Liver (tissue), 9 donors: Measurements from ENCODE around the gene C3. TPM values are rescaled to one million over a fixed set of nuclear protein-coding genes. Genes with fewer than 3 reads are reported as not detected.
A peak's percentile ranks its signal among the peaks of the same experiment; 100 is the strongest.

Experiments used
- DNase-seq: peaks from one replicate; pipeline ENCODE4 v3.0.0-alpha.2; 2017; ENCODE audit warnings: low spot score
- H3K27ac ChIP-seq, 2 donors: one replicate each; pipeline ENCODE4 v1.7.0; 2013; ENCODE audit warnings: inconsistent platforms in 2 of 2, low read length in 2 of 2, control low read depth in 1 of 2, low read depth in 1 of 2, mild to moderate bottlenecking in 1 of 2
- H3K27me3 ChIP-seq, 4 donors: one replicate each; pipeline versions ENCODE4 v1.6.1 to v1.7.0; 2013; ENCODE audit warnings: low read length in 3 of 4, inconsistent platforms in 1 of 4, mild to moderate bottlenecking in 1 of 4, moderate library complexity in 1 of 4; ENCODE audit not compliant: control insufficient read depth in 4 of 4, insufficient read depth in 4 of 4
- H3K36me3 ChIP-seq, 4 donors: one replicate each; pipeline versions ENCODE4 v1.6.1 to v1.7.0; 2013; ENCODE audit warnings: low read length in 3 of 4, mild to moderate bottlenecking in 3 of 4, low read depth in 1 of 4, moderate library complexity in 1 of 4; ENCODE audit not compliant: control insufficient read depth in 4 of 4, insufficient read depth in 3 of 4
- H3K4me1 ChIP-seq, 4 donors: one replicate each; pipeline versions ENCODE4 v1.6.1 to v1.7.0; 2013; ENCODE audit warnings: low read length in 3 of 4, mild to moderate bottlenecking in 3 of 4, moderate library complexity in 1 of 4; ENCODE audit not compliant: control insufficient read depth in 4 of 4, insufficient read depth in 4 of 4
- H3K4me3 ChIP-seq, 3 donors: one replicate each; pipeline versions ENCODE4 v1.6.1 to v1.7.0; 2013; ENCODE audit warnings: low read length in 3 of 3, control low read depth in 1 of 3, low read depth in 1 of 3, mild to moderate bottlenecking in 1 of 3
- H3K9ac ChIP-seq, 2 donors: one replicate each; pipeline ENCODE4 v1.7.0; 2013; ENCODE audit warnings: low read length in 2 of 2, mild to moderate bottlenecking in 2 of 2, moderate library complexity in 2 of 2, control low read depth in 1 of 2, low read depth in 1 of 2
- H3K9me3 ChIP-seq, 4 donors: one replicate each; pipeline versions ENCODE4 v1.6.1 to v1.7.0; 2013; ENCODE audit warnings: low read length in 3 of 4; ENCODE audit not compliant: control insufficient read depth in 4 of 4
- CTCF ChIP-seq: fragments of 150-350 bp; IDR thresholded peaks from 2 replicates; pipeline ENCODE4 v1.5.1; 2017; ENCODE audit warnings: improper control_type of control experiment, low read depth, low read length; ENCODE audit not compliant: missing input control
- EGR1 ChIP-seq, 2 donors: IDR thresholded peaks; 2 replicates each; pipeline ENCODE4 v1.6.1; 2016 to 2018; ENCODE audit warnings: antibody characterized with exemption in 2 of 2, low read depth in 2 of 2
- FOXA1 ChIP-seq: IDR thresholded peaks from 2 replicates; pipeline ENCODE4 v1.6.1; 2016; ENCODE audit warnings: antibody characterized with exemption
- FOXA2 ChIP-seq: IDR thresholded peaks from 2 replicates; pipeline ENCODE4 v1.6.1; 2016; ENCODE audit warnings: antibody characterized with exemption
- GABPA ChIP-seq, 2 donors: IDR thresholded peaks in 1 of 2; conservative IDR thresholded peaks in 1 of 2; 2 replicates each; pipeline ENCODE4 v1.6.1; 2016; ENCODE audit warnings: antibody characterized with exemption in 2 of 2, mild to moderate bottlenecking in 1 of 2, moderate library complexity in 1 of 2
- HNF4A ChIP-seq, 2 donors: conservative IDR thresholded peaks; 2 replicates each; pipeline ENCODE4 v1.6.1; 2016; ENCODE audit warnings: antibody characterized with exemption in 2 of 2, mild to moderate bottlenecking in 2 of 2
- HNF4G ChIP-seq: IDR thresholded peaks from 2 replicates; pipeline ENCODE4 v1.6.1; 2016; ENCODE audit warnings: antibody characterized with exemption
- JUND ChIP-seq, 2 donors: IDR thresholded peaks; 2 replicates each; pipeline ENCODE4 v1.6.1; 2016; ENCODE audit warnings: antibody characterized with exemption in 2 of 2
- MAX ChIP-seq: IDR thresholded peaks from 2 replicates; pipeline ENCODE4 v1.6.1; 2016; ENCODE audit warnings: antibody characterized with exemption
- NR2F2 ChIP-seq: IDR thresholded peaks from 2 replicates; pipeline ENCODE4 v1.6.1; 2016; ENCODE audit warnings: antibody characterized with exemption
- RAD21 ChIP-seq, 2 donors: IDR thresholded peaks; 2 replicates each; pipeline ENCODE4 v1.6.1; 2016; ENCODE audit warnings: antibody characterized with exemption in 2 of 2, mild to moderate bottlenecking in 2 of 2
- REST ChIP-seq: IDR thresholded peaks from 2 replicates; pipeline ENCODE4 v1.6.1; 2016; ENCODE audit warnings: antibody characterized with exemption, mild to moderate bottlenecking
- RXRA ChIP-seq, 2 donors: IDR thresholded peaks; 2 replicates each; pipeline ENCODE4 v1.6.1; 2017 to 2018; ENCODE audit warnings: antibody characterized with exemption in 2 of 2, mild to moderate bottlenecking in 1 of 2
- SP1 ChIP-seq: IDR thresholded peaks from 2 replicates; pipeline ENCODE4 v1.6.1; 2018; ENCODE audit warnings: antibody characterized with exemption, mild to moderate bottlenecking
- TAF1 ChIP-seq: conservative IDR thresholded peaks from 2 replicates; pipeline ENCODE4 v1.6.1; 2016; ENCODE audit warnings: antibody characterized with exemption, mild to moderate bottlenecking
- YY1 ChIP-seq: IDR thresholded peaks from 2 replicates; pipeline ENCODE4 v1.6.1; 2016; ENCODE audit warnings: antibody characterized with exemption, mild to moderate bottlenecking
- WGBS: extraction: QIAGEN DNeasy Blood & Tissue Kit; methylation state at CpG from one replicate; pipeline ENCODE4 v1.1.7; 2013; 5-methylcytosine and 5-hydroxymethylcytosine counted together
- polyA plus RNA-seq, 2 donors: library from polyadenylated mRNA; stranded (reverse) in 1 of 2; unstranded in 1 of 2; fragments of 200-250 nt in 1 of 2; fragments of >200 nt in 1 of 2; fragmentation: Nextera tagmentation in 1 of 2; extraction: Ambion mirVana in 1 of 2; gene quantifications; one replicate each; pipeline versions ENCODE4 v1.2.1 to v1.2.3, GENCODE V29; 2013 to 2015
- total RNA-seq, 2 donors: library from RNA; depleted of rRNA; stranded (reverse); fragments of >200 nt; gene quantifications; one replicate each; pipeline ENCODE4 v1.2.3, GENCODE V29; 2014
- TF ChIP-seq, protein P1 (sequence below): IDR thresholded peaks from 2 replicates; pipeline ENCODE4 v1.6.1; 2016; ENCODE audit warnings: antibody characterized with exemption
- TF ChIP-seq, protein P2 (sequence below): IDR thresholded peaks from 2 replicates; pipeline ENCODE4 v1.6.1; 2016; ENCODE audit warnings: antibody characterized with exemption
- donor health status: healthy.
- donor health status: healthy.
- donor health status: healthy.
- donor health status: healthy.
- donor health status: healthy.

Gene C3
- total and polyA plus RNA-seq, 4 donors = 4,543 to 9,349 (median 8,015) TPM

DNA sequence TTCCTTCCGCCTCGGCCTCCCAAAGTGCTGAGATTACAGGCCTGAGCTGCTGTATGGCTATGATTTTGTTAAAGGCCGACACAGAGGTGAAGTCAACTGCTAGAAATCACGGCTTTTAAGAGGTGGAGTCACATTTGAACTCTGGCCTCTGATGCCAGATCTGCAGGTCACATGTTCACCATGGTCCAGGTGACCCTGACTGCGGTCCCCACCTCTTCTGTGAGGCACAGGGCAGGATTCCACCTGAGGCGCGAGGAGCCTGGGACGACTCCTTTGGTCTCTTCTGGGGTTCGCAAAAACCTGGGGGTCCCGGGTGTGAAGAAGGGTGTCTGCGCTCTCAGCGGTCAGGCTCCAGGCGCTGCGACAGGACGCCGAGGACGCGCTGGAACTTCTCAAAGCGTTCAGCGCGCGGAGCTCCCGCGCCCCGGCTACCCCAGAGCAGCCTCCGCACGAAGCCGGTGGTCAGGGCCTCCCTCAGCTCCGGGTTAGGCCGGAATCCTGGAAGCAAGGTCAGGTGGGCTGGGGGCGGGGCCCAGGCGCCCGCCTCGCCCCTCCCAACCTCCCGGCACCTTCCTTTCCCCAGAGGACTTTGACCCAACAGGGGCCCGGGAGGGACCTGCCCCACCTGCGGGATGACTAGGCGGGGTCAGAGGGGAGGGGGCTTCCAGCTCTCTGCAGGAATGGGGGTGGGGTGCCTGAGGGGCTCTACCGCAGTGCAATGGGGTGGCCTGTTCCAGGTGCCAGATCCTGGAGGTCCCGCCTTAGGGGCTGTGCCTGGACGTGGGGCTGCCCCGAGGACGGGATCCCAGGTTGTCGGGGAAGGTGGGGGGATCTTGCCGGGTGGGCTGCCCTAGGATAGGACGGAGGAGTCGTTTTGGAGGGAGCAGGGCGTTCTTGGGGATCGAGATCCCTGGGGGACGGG is 32.1 kb upstream of the C3 start:
- TF ChIP-seq MAX (peak; percentile 69), HNF4G (no peak), REST (no peak), FOXA1 (no peak), TAF1 (no peak), EGR1 (IDR thresholded peaks at IDR 0.05; ENCODE audit: low read depth in 2 of 2) (no peak), SP1 (peak; percentile 66), GABPA (IDR thresholded peaks at IDR 0.05 in 1 of 2, conservative IDR thresholded peaks at IDR 0.05 in 1 of 2) (peak in 1 of 2 donors; percentile 28), RAD21 (IDR thresholded peaks at IDR 0.05) (peak; percentile 22 to 26), YY1 (peak; percentile 63), HNF4A (conservative IDR thresholded peaks at IDR 0.05) (peak; percentile 54 to 83), NR2F2 (no peak), RXRA (IDR thresholded peaks at IDR 0.05) (peak; percentile 67 to 78), FOXA2 (no peak), JUND (IDR thresholded peaks at IDR 0.05) (peak in 1 of 2 donors; percentile 44), CTCF (no peak)
- TF ChIP-seq, protein P1, sequence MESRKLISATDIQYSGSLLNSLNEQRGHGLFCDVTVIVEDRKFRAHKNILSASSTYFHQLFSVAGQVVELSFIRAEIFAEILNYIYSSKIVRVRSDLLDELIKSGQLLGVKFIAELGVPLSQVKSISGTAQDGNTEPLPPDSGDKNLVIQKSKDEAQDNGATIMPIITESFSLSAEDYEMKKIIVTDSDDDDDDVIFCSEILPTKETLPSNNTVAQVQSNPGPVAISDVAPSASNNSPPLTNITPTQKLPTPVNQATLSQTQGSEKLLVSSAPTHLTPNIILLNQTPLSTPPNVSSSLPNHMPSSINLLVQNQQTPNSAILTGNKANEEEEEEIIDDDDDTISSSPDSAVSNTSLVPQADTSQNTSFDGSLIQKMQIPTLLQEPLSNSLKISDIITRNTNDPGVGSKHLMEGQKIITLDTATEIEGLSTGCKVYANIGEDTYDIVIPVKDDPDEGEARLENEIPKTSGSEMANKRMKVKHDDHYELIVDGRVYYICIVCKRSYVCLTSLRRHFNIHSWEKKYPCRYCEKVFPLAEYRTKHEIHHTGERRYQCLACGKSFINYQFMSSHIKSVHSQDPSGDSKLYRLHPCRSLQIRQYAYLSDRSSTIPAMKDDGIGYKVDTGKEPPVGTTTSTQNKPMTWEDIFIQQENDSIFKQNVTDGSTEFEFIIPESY = peak; percentile 50
- TF ChIP-seq, protein P2, sequence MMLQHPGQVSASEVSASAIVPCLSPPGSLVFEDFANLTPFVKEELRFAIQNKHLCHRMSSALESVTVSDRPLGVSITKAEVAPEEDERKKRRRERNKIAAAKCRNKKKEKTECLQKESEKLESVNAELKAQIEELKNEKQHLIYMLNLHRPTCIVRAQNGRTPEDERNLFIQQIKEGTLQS = no peak
- peak overlapping the region; percentile 28 to 84 (median 54) for H3K4me3 ChIP-seq
- WGBS = 29% methylated on average over 50 of the region's 50 CpGs
- H3K36me3 ChIP-seq = peaks cover 0 to 7% (median 2%) of the 10 kb centered on the region in 4 donors
- no peaks in the 10 kb centered on the region for H3K27me3 ChIP-seq
- H3K9me3 ChIP-seq = no peaks in the 10 kb centered on the region
- peak overlapping the region in 1 of 2 donors; percentile 47 for H3K9ac ChIP-seq
- DNase-seq = no peak
- peaks cover 0 to 27% (median 13%) of the 10 kb centered on the region in 4 donors for H3K4me1 ChIP-seq
- H3K27ac ChIP-seq = peak overlapping the region; percentile 83 to 86
